ENCODE results near the gene C4orf36. TPM values are rescaled to one million over a fixed set of nuclear protein-coding genes. Genes with fewer than 3 reads are reported as not detected.
A peak's percentile ranks its signal among the peaks of the same experiment; 100 is the strongest.

Gene C4orf36
- total RNA-seq, 1 donor from 2014 or later, result not detected

GRCh38 chr4:86928400-86929255 is 36.4 kb upstream of the C4orf36 start:
- H3K9me3 ChIP-seq (ENCODE audit: control insufficient read depth in 3 of 3, low read length in 3 of 3), result no peaks in the 10 kb centered on the region
- no peak overlapping the region for H3K9ac ChIP-seq (ENCODE audit: low read depth in 1 of 3, low read length in 3 of 3)
- no peaks in the 10 kb centered on the region for H3K27me3 ChIP-seq (ENCODE audit: control insufficient read depth in 3 of 3, insufficient read depth in 3 of 3, low read length in 3 of 3)
- H3K4me3 ChIP-seq (ENCODE audit: low read length in 3 of 3), result no peak overlapping the region
- peaks cover 0 to 11% (median 3%) of the 10 kb centered on the region in 3 donors for H3K4me1 ChIP-seq (ENCODE audit: control insufficient read depth in 3 of 3, insufficient read depth in 3 of 3, low read length in 3 of 3)
- peaks cover 7 to 16% (median 11%) of the 10 kb centered on the region in 3 donors for H3K36me3 ChIP-seq (ENCODE audit: control insufficient read depth in 3 of 3, insufficient read depth in 3 of 3, low read length in 3 of 3)
- H3K27ac ChIP-seq (ENCODE audit: low read depth, low read length), result peak overlapping the region; percentile 66

- Histone ChIP-seq H3K9me3 (ENCODE audit: control insufficient read depth in 3 of 3, low read length in 3 of 3) (no peaks in the 10 kb centered on the region), H3K27ac (ENCODE audit: low read depth, low read length) (peak overlapping the region; percentile 66), H3K36me3 (ENCODE audit: control insufficient read depth in 3 of 3, insufficient read depth in 3 of 3, low read length in 3 of 3) (peaks cover 7 to 16% (median 11%) of the 10 kb centered on the region in 3 donors), H3K4me3 (ENCODE audit: low read length in 3 of 3) (no peak overlapping the region), H3K9ac (ENCODE audit: low read depth in 1 of 3, low read length in 3 of 3) (no peak overlapping the region), H3K4me1 (ENCODE audit: control insufficient read depth in 3 of 3, insufficient read depth in 3 of 3, low read length in 3 of 3) (peaks cover 0 to 10% (median 3%) of the 10 kb centered on the region in 3 donors), H3K27me3 (ENCODE audit: control insufficient read depth in 3 of 3, insufficient read depth in 3 of 3, low read length in 3 of 3) (no peaks in the 10 kb centered on the region)
These were observed 35.7 kb upstream of the C4orf36 start for GRCh38 chr4:86927843-86928395.

DNA sequence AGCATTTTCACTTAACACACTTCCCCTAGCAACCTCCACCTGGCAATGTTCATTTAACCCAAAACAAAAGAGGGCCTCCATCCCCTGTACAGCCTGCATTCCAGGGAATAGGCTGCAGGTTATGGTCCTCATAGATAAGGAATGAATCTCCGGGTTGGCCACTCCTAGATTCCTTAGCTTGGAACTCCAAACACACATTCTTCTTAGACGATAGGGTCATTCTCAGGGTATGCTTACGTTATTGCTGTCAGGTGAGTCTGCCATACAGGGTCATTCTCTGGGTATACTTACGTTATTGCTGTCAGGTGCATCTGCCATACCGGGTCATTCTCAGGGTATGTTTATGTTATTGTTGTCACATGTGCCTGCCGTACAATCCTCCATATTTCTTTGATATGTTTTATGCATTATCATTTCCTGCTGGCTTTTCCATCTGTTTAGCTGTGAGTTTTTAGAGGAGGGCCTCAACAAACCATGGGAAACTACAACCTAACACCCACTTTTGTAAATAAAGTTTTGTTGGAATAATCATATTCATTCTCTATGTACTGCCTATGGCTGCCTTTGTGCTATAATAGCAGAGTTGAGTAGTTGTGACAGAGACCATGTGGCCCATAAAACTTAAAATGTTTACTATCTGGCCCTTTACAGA is 34.3 kb upstream of the C4orf36 start:
- H3K9ac ChIP-seq (ENCODE audit: low read depth in 1 of 3, low read length in 3 of 3), result no peak overlapping the region
- peaks cover 7 to 15% (median 11%) of the 10 kb centered on the region in 3 donors for H3K36me3 ChIP-seq (ENCODE audit: control insufficient read depth in 3 of 3, insufficient read depth in 3 of 3, low read length in 3 of 3)
- H3K27me3 ChIP-seq (ENCODE audit: control insufficient read depth in 3 of 3, insufficient read depth in 3 of 3, low read length in 3 of 3), result no peaks in the 10 kb centered on the region
- H3K4me1 ChIP-seq (ENCODE audit: control insufficient read depth in 3 of 3, insufficient read depth in 3 of 3, low read length in 3 of 3), result peaks cover 0 to 16% (median 3%) of the 10 kb centered on the region in 3 donors
- H3K27ac ChIP-seq (ENCODE audit: low read depth, low read length), result no peak overlapping the region
- H3K4me3 ChIP-seq (ENCODE audit: low read length in 3 of 3), result no peak overlapping the region
- H3K9me3 ChIP-seq (ENCODE audit: control insufficient read depth in 3 of 3, low read length in 3 of 3), result no peaks in the 10 kb centered on the region

DNA sequence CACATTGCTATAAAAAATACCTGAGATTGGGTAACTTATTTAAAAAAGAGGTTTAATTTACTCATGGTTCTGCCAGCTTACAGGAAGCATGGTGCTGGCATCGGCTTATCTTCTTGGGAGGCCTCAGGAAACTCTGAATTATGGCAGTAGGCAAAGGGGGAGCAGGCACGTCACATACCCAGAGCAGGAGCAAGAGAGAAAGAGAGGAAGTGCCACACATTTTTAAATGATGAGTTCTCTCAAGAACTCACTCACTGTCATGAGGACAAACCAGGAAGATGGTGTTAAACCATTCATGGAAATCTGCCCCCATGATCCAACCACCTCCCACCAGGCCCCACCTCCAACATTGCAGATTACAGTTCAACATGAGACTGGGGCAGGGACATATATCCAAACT is 32.6 kb upstream of the C4orf36 start:
- Histone ChIP-seq H3K36me3 (ENCODE audit: control insufficient read depth in 3 of 3, insufficient read depth in 3 of 3, low read length in 3 of 3) (peaks cover 2 to 4% (median 3%) of the 10 kb centered on the region in 3 donors), H3K27me3 (ENCODE audit: control insufficient read depth in 3 of 3, insufficient read depth in 3 of 3, low read length in 3 of 3) (no peaks in the 10 kb centered on the region), H3K9ac (ENCODE audit: low read depth in 1 of 3, low read length in 3 of 3) (no peak overlapping the region), H3K4me1 (ENCODE audit: control insufficient read depth in 3 of 3, insufficient read depth in 3 of 3, low read length in 3 of 3) (peaks cover 0 to 16% (median 3%) of the 10 kb centered on the region in 3 donors), H3K27ac (ENCODE audit: low read depth, low read length) (no peak overlapping the region), H3K4me3 (ENCODE audit: low read length in 3 of 3) (no peak overlapping the region), H3K9me3 (ENCODE audit: control insufficient read depth in 3 of 3, low read length in 3 of 3) (no peaks in the 10 kb centered on the region)

GRCh38 chr4:86921608-86922252 is 29.5 kb upstream of the C4orf36 start:
- H3K27ac ChIP-seq (ENCODE audit: low read depth, low read length), result no peak overlapping the region
- H3K4me3 ChIP-seq (ENCODE audit: low read length in 3 of 3), result no peak overlapping the region
- no peaks in the 10 kb centered on the region for H3K9me3 ChIP-seq (ENCODE audit: control insufficient read depth in 3 of 3, low read length in 3 of 3)
- H3K9ac ChIP-seq (ENCODE audit: low read depth in 1 of 3, low read length in 3 of 3), result peak overlapping the region in 1 of 3 donors; percentile 27
- H3K36me3 ChIP-seq (ENCODE audit: control insufficient read depth in 3 of 3, insufficient read depth in 3 of 3, low read length in 3 of 3), result peaks cover 2 to 3% (median 2%) of the 10 kb centered on the region in 3 donors
- H3K27me3 ChIP-seq (ENCODE audit: control insufficient read depth in 3 of 3, insufficient read depth in 3 of 3, low read length in 3 of 3), result no peaks in the 10 kb centered on the region
- H3K4me1 ChIP-seq (ENCODE audit: control insufficient read depth in 3 of 3, insufficient read depth in 3 of 3, low read length in 3 of 3), result peaks cover 0 to 11% (median 0%) of the 10 kb centered on the region in 3 donors

GRCh38 chr4:86919561-86920223 is 27.5 kb upstream of the C4orf36 start:
- Histone ChIP-seq H3K4me1 (ENCODE audit: control insufficient read depth in 3 of 3, insufficient read depth in 3 of 3, low read length in 3 of 3) (peaks cover 0 to 11% (median 0%) of the 10 kb centered on the region in 3 donors), H3K4me3 (ENCODE audit: low read length in 3 of 3) (no peak overlapping the region), H3K27ac (ENCODE audit: low read depth, low read length) (no peak overlapping the region), H3K9me3 (ENCODE audit: control insufficient read depth in 3 of 3, low read length in 3 of 3) (no peaks in the 10 kb centered on the region), H3K9ac (ENCODE audit: low read depth in 1 of 3, low read length in 3 of 3) (no peak overlapping the region), H3K27me3 (ENCODE audit: control insufficient read depth in 3 of 3, insufficient read depth in 3 of 3, low read length in 3 of 3) (no peaks in the 10 kb centered on the region), H3K36me3 (ENCODE audit: control insufficient read depth in 3 of 3, insufficient read depth in 3 of 3, low read length in 3 of 3) (peaks cover 0 to 2% (median 0%) of the 10 kb centered on the region in 3 donors)

- peaks cover 0 to 2% (median 0%) of the 10 kb centered on the region in 3 donors for H3K36me3 ChIP-seq (ENCODE audit: control insufficient read depth in 3 of 3, insufficient read depth in 3 of 3, low read length in 3 of 3)
- peak overlapping the region; percentile 10 for H3K27ac ChIP-seq (ENCODE audit: low read depth, low read length)
- no peaks in the 10 kb centered on the region for H3K27me3 ChIP-seq (ENCODE audit: control insufficient read depth in 3 of 3, insufficient read depth in 3 of 3, low read length in 3 of 3)
- H3K4me3 ChIP-seq (ENCODE audit: low read length in 3 of 3), result no peak overlapping the region
- H3K9ac ChIP-seq (ENCODE audit: low read depth in 1 of 3, low read length in 3 of 3), result no peak overlapping the region
- no peaks in the 10 kb centered on the region for H3K9me3 ChIP-seq (ENCODE audit: control insufficient read depth in 3 of 3, low read length in 3 of 3)
- H3K4me1 ChIP-seq (ENCODE audit: control insufficient read depth in 3 of 3, insufficient read depth in 3 of 3, low read length in 3 of 3), result peaks cover 0 to 11% (median 0%) of the 10 kb centered on the region in 3 donors
These were observed 26.4 kb upstream of the C4orf36 start for GRCh38 chr4:86918539-86919072.

DNA sequence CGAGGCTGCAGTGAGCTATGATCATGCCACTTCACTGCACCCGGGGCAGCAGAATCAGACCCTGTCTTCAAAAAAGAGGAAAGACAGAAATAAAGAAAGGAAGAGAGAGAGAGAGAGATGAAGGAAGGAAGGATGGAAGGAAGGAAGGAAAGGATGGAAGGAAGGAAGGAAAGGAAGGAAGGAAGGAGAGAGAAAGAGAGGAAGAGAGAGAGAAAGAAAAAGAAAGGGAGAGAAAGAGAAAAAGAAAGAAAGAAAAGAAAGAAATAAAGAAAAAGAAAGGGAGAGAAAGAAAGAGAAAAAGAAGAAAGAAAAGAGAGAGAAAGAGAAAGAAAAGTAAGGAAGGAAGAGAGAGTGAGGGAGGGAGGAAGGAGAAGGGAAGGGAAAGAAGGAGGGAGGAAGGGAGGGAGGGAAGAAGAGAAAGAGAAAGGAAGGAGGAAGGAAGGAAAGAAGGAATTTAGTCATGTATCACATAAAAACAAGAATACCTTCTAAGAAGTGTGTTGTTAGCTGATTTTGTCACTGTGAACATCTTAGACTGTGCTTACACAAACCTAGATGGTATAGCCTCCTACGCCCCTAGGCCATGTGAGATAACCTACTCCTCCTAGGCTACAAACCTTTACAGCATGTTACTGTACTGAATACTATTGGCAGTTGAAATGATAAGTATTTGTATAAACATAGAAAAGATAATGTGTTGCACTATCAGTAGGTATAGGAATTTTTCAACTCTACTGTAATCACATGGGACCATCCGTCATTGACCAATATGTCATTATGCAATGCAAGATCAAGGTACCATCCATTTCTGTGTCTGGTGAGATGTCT is 25.2 kb upstream of the C4orf36 start:
- Histone ChIP-seq H3K27me3 (ENCODE audit: control insufficient read depth in 3 of 3, insufficient read depth in 3 of 3, low read length in 3 of 3) (no peaks in the 10 kb centered on the region), H3K9me3 (ENCODE audit: control insufficient read depth in 3 of 3, low read length in 3 of 3) (no peaks in the 10 kb centered on the region), H3K36me3 (ENCODE audit: control insufficient read depth in 3 of 3, insufficient read depth in 3 of 3, low read length in 3 of 3) (peaks cover 0 to 4% (median 0%) of the 10 kb centered on the region in 3 donors), H3K4me3 (ENCODE audit: low read length in 3 of 3) (no peak overlapping the region), H3K27ac (ENCODE audit: low read depth, low read length) (no peak overlapping the region), H3K9ac (ENCODE audit: low read depth in 1 of 3, low read length in 3 of 3) (no peak overlapping the region), H3K4me1 (ENCODE audit: control insufficient read depth in 3 of 3, insufficient read depth in 3 of 3, low read length in 3 of 3) (peaks cover 0 to 8% (median 0%) of the 10 kb centered on the region in 3 donors)

Data from skeletal muscle tissue (tissue), 4 donors.